ENCODE data around the gene OAF.

GRCh38 chr11:120259241-120259640 lies 48.4 kb downstream of the OAF start:
- TF ChIP-seq CTCF (IDR thresholded peaks at IDR 0.05; ENCODE audit: insufficient read depth, low read depth, low read length) (no peak), EZH2 (IDR thresholded peaks at IDR 0.05; ENCODE audit: insufficient read depth, low read length) (no peak)

All from astrocyte (in vitro differentiated cells and primary cell).